PFSK-1 (cell line): Measurements from ENCODE around the gene ARHGEF7.

Source experiments
- FOXP2 ChIP-seq: optimal IDR thresholded peaks from 2 replicates; pipeline ENCODE3; 2011; ENCODE audit warnings: borderline replicate concordance, control low read depth, inconsistent platforms; ENCODE audit not compliant: insufficient read depth; ENCODE audit errors: extremely low read length, extremely low read depth
- POLR2AphosphoS5 ChIP-seq: IDR thresholded peaks from 2 replicates; pipeline ENCODE4 v1.6.1; 2012; ENCODE audit warnings: low read depth, mild to moderate bottlenecking, control low read depth, low read length, moderate library complexity
- REST ChIP-seq, 2 experiments: IDR thresholded peaks; 2 replicates each; pipeline versions ENCODE4 v1.6.1 to v1.8.0; 2011 to 2012; ENCODE audit warnings: low read depth in 2 of 2, low read length in 2 of 2, control low read depth in 1 of 2, inconsistent platforms in 1 of 2, mild to moderate bottlenecking in 1 of 2, moderate library complexity in 1 of 2; ENCODE audit not compliant: insufficient read depth in 1 of 2
- SIN3A ChIP-seq: IDR thresholded peaks from 2 replicates; pipeline ENCODE4 v1.6.1; 2012; ENCODE audit warnings: mild to moderate bottlenecking, low read length, moderate library complexity, borderline replicate concordance; ENCODE audit not compliant: insufficient read depth
- TAF1 ChIP-seq: IDR thresholded peaks from 2 replicates; pipeline ENCODE4 v1.6.1; 2012; ENCODE audit warnings: low read length, control low read depth, borderline replicate concordance; ENCODE audit not compliant: insufficient read depth

ARHGEF7 gene

GRCh38 chr13:111325941-111326620 lies 211.0 kb downstream of the ARHGEF7 start:
- TF ChIP-seq REST (IDR thresholded peaks at IDR 0.05; ENCODE audit: insufficient read depth in 1 of 2, low read depth in 2 of 2, low read length in 2 of 2) = no peak

GRCh38 chr13:111326621-111326965 lies 211.5 kb downstream of the ARHGEF7 start:
- TF ChIP-seq POLR2AphosphoS5 (no peak), REST (IDR thresholded peaks at IDR 0.05; ENCODE audit: insufficient read depth in 1 of 2, low read depth in 2 of 2, low read length in 2 of 2) (no peak), TAF1 (no peak), SIN3A (no peak), FOXP2 (no peak)

- TF ChIP-seq SIN3A = no peak
- no peak for TF ChIP-seq POLR2AphosphoS5
- TF ChIP-seq TAF1 = no peak
- TF ChIP-seq FOXP2 = no peak
- TF ChIP-seq REST (IDR thresholded peaks at IDR 0.05; ENCODE audit: insufficient read depth in 1 of 2, low read depth in 2 of 2, low read length in 2 of 2) = no peak
Measured at GRCh38 chr13:111326981-111327642, 212.0 kb downstream of the ARHGEF7 start.

- TF ChIP-seq POLR2AphosphoS5 = no peak
Measured at GRCh38 chr13:111327730-111328573, 212.8 kb downstream of the ARHGEF7 start.

GRCh38 chr13:111328574-111329410 lies 213.7 kb downstream of the ARHGEF7 start:
- no peak for TF ChIP-seq POLR2AphosphoS5
- TF ChIP-seq FOXP2 = no peak
- no peak for TF ChIP-seq REST (IDR thresholded peaks at IDR 0.05; ENCODE audit: insufficient read depth in 1 of 2, low read depth in 2 of 2, low read length in 2 of 2)
- TF ChIP-seq SIN3A = no peak
- no peak for TF ChIP-seq TAF1
